Stimulated activated CD8-positive, alpha-beta memory T cell treated with anti-CD3 and anti-CD28 coated beads, Interleukin-2, amount 100 ng/mL, for 1 hour (primary cell): ENCODE data around the gene CRTC3.

Source experiments
- DNase-seq, 2 donors: peaks; one replicate each; pipeline ENCODE4 v3.0.0-alpha.2; 2020; ENCODE audit warnings: low read depth in 2 of 2

Gene CRTC3

GRCh38 chr15:90594301-90594738 lies 64.6 kb downstream of the CRTC3 start:
- peak; percentile 61 to 71 for DNase-seq

- no peak for DNase-seq
Measured at GRCh38 chr15:90595763-90596155, 66.0 kb downstream of the CRTC3 start.

GRCh38 chr15:90596943-90597342 lies 67.2 kb downstream of the CRTC3 start:
- DNase-seq: no peak

- no peak for DNase-seq
Measured at GRCh38 chr15:90597577-90597976, 67.9 kb downstream of the CRTC3 start.

- no peak for DNase-seq
Measured at GRCh38 chr15:90598031-90598577, 68.4 kb downstream of the CRTC3 start.

- no peak for DNase-seq
Measured at GRCh38 chr15:90598679-90599078, 69.0 kb downstream of the CRTC3 start.

- DNase-seq: no peak
Measured at GRCh38 chr15:90599116-90599515, 69.4 kb downstream of the CRTC3 start.

- DNase-seq: no peak
Measured at GRCh38 chr15:90599644-90600043, 69.9 kb downstream of the CRTC3 start.

GRCh38 chr15:90600954-90601353 lies 71.2 kb downstream of the CRTC3 start:
- DNase-seq: no peak

- peak in 1 of 2 donors; percentile 42 for DNase-seq
Measured at GRCh38 chr15:90603893-90604292, 74.2 kb downstream of the CRTC3 start.

GRCh38 chr15:90606641-90607040 lies 76.9 kb downstream of the CRTC3 start:
- no peak for DNase-seq

GRCh38 chr15:90607361-90607760 lies 77.6 kb downstream of the CRTC3 start:
- no peak for DNase-seq

- DNase-seq: no peak
Measured at GRCh38 chr15:90609242-90610180, 79.8 kb downstream of the CRTC3 start.

- no peak for DNase-seq
Measured at GRCh38 chr15:90610190-90610589, 80.5 kb downstream of the CRTC3 start.

- DNase-seq: no peak
Measured at GRCh38 chr15:90611157-90611556, 81.4 kb downstream of the CRTC3 start.

GRCh38 chr15:90617171-90617570 lies 87.4 kb downstream of the CRTC3 start:
- DNase-seq: no peak

- DNase-seq: no peak
Measured at GRCh38 chr15:90617668-90618097, 88.0 kb downstream of the CRTC3 start.

- DNase-seq: no peak
Measured at GRCh38 chr15:90618330-90619125, 88.8 kb downstream of the CRTC3 start.

GRCh38 chr15:90619468-90619867 lies 89.7 kb downstream of the CRTC3 start:
- no peak for DNase-seq

- DNase-seq: no peak
Measured at GRCh38 chr15:90619939-90620338, 90.2 kb downstream of the CRTC3 start.

- no peak for DNase-seq
Measured at GRCh38 chr15:90620379-90621067, 90.8 kb downstream of the CRTC3 start.

GRCh38 chr15:90623854-90624253 lies 94.1 kb downstream of the CRTC3 start:
- no peak for DNase-seq
